Measurements from ENCODE around the gene AK4.
A peak's percentile ranks its signal among the peaks of the same experiment; 100 is the strongest.

AK4 gene

GRCh38 chr1:65177457-65177856, 29.5 kb downstream of the AK4 start:
- DNase-seq = peak; percentile 76

- DNase-seq = no peak
These were observed 30.2 kb downstream of the AK4 start for GRCh38 chr1:65178235-65178634.

GRCh38 chr1:65179148-65179547, 31.1 kb downstream of the AK4 start:
- no peak for DNase-seq

GRCh38 chr1:65180977-65181376, 33.0 kb downstream of the AK4 start:
- no peak for DNase-seq

GRCh38 chr1:65182658-65183268, 34.8 kb downstream of the AK4 start:
- DNase-seq = no peak

GRCh38 chr1:65189576-65190115, 41.6 kb downstream of the AK4 start:
- peak; percentile 66 for DNase-seq

GRCh38 chr1:65190229-65190628, 42.2 kb downstream of the AK4 start:
- no peak for DNase-seq

- DNase-seq = peak; percentile 15
These were observed 45.2 kb downstream of the AK4 start for GRCh38 chr1:65193129-65193695.

GRCh38 chr1:65195495-65196417, 47.8 kb downstream of the AK4 start:
- peak; percentile 95 for DNase-seq

GRCh38 chr1:65196926-65197325, 48.9 kb downstream of the AK4 start:
- no peak for DNase-seq

- no peak for DNase-seq
These were observed 49.6 kb downstream of the AK4 start for GRCh38 chr1:65197636-65198035.

GRCh38 chr1:65198096-65198495, 50.1 kb downstream of the AK4 start:
- DNase-seq = peak; percentile 28

GRCh38 chr1:65200411-65200810, 52.4 kb downstream of the AK4 start:
- DNase-seq = no peak

- DNase-seq = no peak
These were observed 58.8 kb downstream of the AK4 start for GRCh38 chr1:65206836-65207235.

GRCh38 chr1:65207317-65207716, 59.3 kb downstream of the AK4 start:
- peak; percentile 10 for DNase-seq

GRCh38 chr1:65208563-65208973, 60.6 kb downstream of the AK4 start:
- DNase-seq = no peak

- peak; percentile 31 for DNase-seq
These were observed 61.2 kb downstream of the AK4 start for GRCh38 chr1:65209005-65209885.

- no peak for DNase-seq
These were observed 62.3 kb downstream of the AK4 start for GRCh38 chr1:65210325-65210724.

- no peak for DNase-seq
These were observed 63.3 kb downstream of the AK4 start for GRCh38 chr1:65211331-65211730.

GRCh38 chr1:65213271-65214023, 65.4 kb downstream of the AK4 start:
- no peak for DNase-seq

- no peak for DNase-seq
These were observed 66.5 kb downstream of the AK4 start for GRCh38 chr1:65214340-65215027.

Measured in fibroblast of skin of right quadriceps (primary cell).